Bronchial epithelial cell (primary cell): ENCODE data around the gene ARL6IP4. TPM values are rescaled to one million over a fixed set of nuclear protein-coding genes. Genes with fewer than 3 reads are reported as not detected.

ENCODE experiments used
- DNase-seq: peaks from one replicate; pipeline ENCODE4 v3.0.0-alpha.2; 2010; ENCODE audit warnings: low read depth
- FAIRE-seq: peaks from 2 replicates; lab custom pipeline; 2011; peaks lifted over from hg19 to GRCh38; lab: Jason Lieb, UNC
- H3K27me3 ChIP-seq: 2 replicates; pipeline ENCODE4 v1.5.1; 2011; ENCODE audit warnings: low read length; ENCODE audit not compliant: control insufficient read depth, insufficient read depth
- H3K36me3 ChIP-seq: 2 replicates; pipeline ENCODE4 v1.5.1; 2011; ENCODE audit warnings: low read length; ENCODE audit not compliant: control insufficient read depth, insufficient read depth
- H3K4me3 ChIP-seq: 2 replicates; pipeline ENCODE4 v1.5.1; 2011; ENCODE audit warnings: mild to moderate bottlenecking, low read depth, low read length, control low read depth
- CTCF ChIP-seq: IDR thresholded peaks from 2 replicates; pipeline ENCODE4 v1.5.1; 2011; ENCODE audit warnings: mild to moderate bottlenecking, moderate library complexity, low read length, control low read depth, inconsistent platforms; ENCODE audit not compliant: insufficient read depth, severe bottlenecking
- total RNA-seq: library from RNA; depleted of rRNA; stranded (reverse); fragments of >200 nt; gene quantifications from 2 replicates; pipeline ENCODE4 v1.2.1, GENCODE V29; 2014

Gene ARL6IP4
- total RNA-seq, 1 donor from 2014 or later: 158 TPM

GRCh38 chr12:122982477-122982815 lies 2.0 kb downstream of the ARL6IP4 start:
- no peak for DNase-seq
- no peak for FAIRE-seq
- no peak overlapping the region for H3K4me3 ChIP-seq
- peaks cover 16% of the 10 kb centered on the region for H3K36me3 ChIP-seq
- H3K27me3 ChIP-seq: no peaks in the 10 kb centered on the region
- no peak for TF ChIP-seq CTCF

- no peak for TF ChIP-seq CTCF
- Histone ChIP-seq H3K36me3 (peaks cover 18% of the 10 kb centered on the region), H3K4me3 (no peak overlapping the region), H3K27me3 (no peaks in the 10 kb centered on the region)
- DNase-seq: no peak
- FAIRE-seq: no peak
Measured at GRCh38 chr12:122982963-122983788, 2.7 kb downstream of the ARL6IP4 start.

- FAIRE-seq (no peak), DNase-seq (no peak)
- H3K4me3 ChIP-seq: no peak overlapping the region
- TF ChIP-seq CTCF: no peak
- peaks cover 17% of the 10 kb centered on the region for H3K36me3 ChIP-seq
- H3K27me3 ChIP-seq: no peaks in the 10 kb centered on the region
Measured at GRCh38 chr12:122983789-122984515, 3.5 kb downstream of the ARL6IP4 start.

- Histone ChIP-seq H3K27me3 (no peaks in the 10 kb centered on the region), H3K4me3 (no peak overlapping the region), H3K36me3 (peaks cover 17% of the 10 kb centered on the region)
- FAIRE-seq: no peak
- TF ChIP-seq CTCF: no peak
- no peak for DNase-seq
Measured at GRCh38 chr12:122984612-122985337, 4.3 kb downstream of the ARL6IP4 start.

GRCh38 chr12:122985338-122986257 lies 5.1 kb downstream of the ARL6IP4 start:
- Histone ChIP-seq H3K27me3 (no peaks in the 10 kb centered on the region), H3K4me3 (no peak overlapping the region), H3K36me3 (peaks cover 18% of the 10 kb centered on the region)
- FAIRE-seq (no peak), DNase-seq (no peak)
- TF ChIP-seq CTCF: no peak
